ES-I3 (cell line): ENCODE measurements around the gene BLOC1S1.

ENCODE experiments used
- H3K36me3 ChIP-seq: 2 replicates; pipeline ENCODE4 v1.6.1; 2013; ENCODE audit warnings: mild to moderate bottlenecking, low read length, control low read depth, moderate library complexity; ENCODE audit not compliant: insufficient read depth
- H3K4me1 ChIP-seq: 2 replicates; pipeline ENCODE4 v1.6.1; 2013; ENCODE audit warnings: mild to moderate bottlenecking, control low read depth, low read length; ENCODE audit not compliant: insufficient read depth
- H3K9ac ChIP-seq: 2 replicates; pipeline ENCODE4 v1.6.1; 2013; ENCODE audit warnings: low read depth, mild to moderate bottlenecking, low read length, moderate library complexity
- H3K9me3 ChIP-seq: 2 replicates; pipeline ENCODE4 v1.6.1; 2013; ENCODE audit warnings: mild to moderate bottlenecking, low read length, moderate library complexity; ENCODE audit not compliant: control insufficient read depth, insufficient read depth

The BLOC1S1 gene

GRCh38 chr12:55722948-55723347, 7.1 kb downstream of the BLOC1S1 start:
- Histone ChIP-seq H3K9ac (no peak overlapping the region), H3K36me3 (0 out of 2 replicates have a peak, but pooled peaks cover 5% of the 10 kb centered on the region), H3K4me1 (peaks cover 21% of the 10 kb centered on the region), H3K9me3 (no peaks in the 10 kb centered on the region)

- Histone ChIP-seq H3K4me1 (peaks cover 16% of the 10 kb centered on the region), H3K9me3 (no peaks in the 10 kb centered on the region), H3K9ac (no peak overlapping the region), H3K36me3 (0 out of 2 replicates have a peak, but pooled peaks cover 5% of the 10 kb centered on the region)
Observed at GRCh38 chr12:55723516-55724225, 7.8 kb downstream of the BLOC1S1 start.

- H3K4me1 ChIP-seq: peaks cover 9% of the 10 kb centered on the region
- no peak overlapping the region for H3K9ac ChIP-seq
- H3K36me3 ChIP-seq: 0 out of 2 replicates have a peak, but pooled peaks cover 5% of the 10 kb centered on the region
Observed at GRCh38 chr12:55724226-55724939, 8.5 kb downstream of the BLOC1S1 start.

GRCh38 chr12:55724940-55725309, 9.1 kb downstream of the BLOC1S1 start:
- Histone ChIP-seq H3K4me1 (peaks cover 4% of the 10 kb centered on the region; the same call in 1 of the 2 replicates), H3K9me3 (no peaks in the 10 kb centered on the region), H3K9ac (no peak overlapping the region), H3K36me3 (0 out of 2 replicates have a peak, but pooled peaks cover 5% of the 10 kb centered on the region)

More at GRCh38 chr12:55724226-55724939, 8.5 kb downstream of the BLOC1S1 start:
- no peaks in the 10 kb centered on the region for H3K9me3 ChIP-seq

GRCh38 chr12:55725556-55725955, 9.7 kb downstream of the BLOC1S1 start:
- no peaks in the 10 kb centered on the region for H3K9me3 ChIP-seq
- H3K9ac ChIP-seq: no peak overlapping the region
- H3K4me1 ChIP-seq: peaks cover 6% of the 10 kb centered on the region
- 0 out of 2 replicates have a peak, but pooled peaks cover 5% of the 10 kb centered on the region for H3K36me3 ChIP-seq

GRCh38 chr12:55726971-55727370, 11.1 kb downstream of the BLOC1S1 start:
- H3K36me3 ChIP-seq: 0 out of 2 replicates have a peak, but pooled peaks cover 5% of the 10 kb centered on the region
- H3K9ac ChIP-seq: peak overlapping the region; percentile 66; the same call in 1 of the 2 replicates
- peaks cover 5% of the 10 kb centered on the region for H3K4me1 ChIP-seq
- no peaks in the 10 kb centered on the region for H3K9me3 ChIP-seq

GRCh38 chr12:55727643-55728185, 11.9 kb downstream of the BLOC1S1 start:
- H3K36me3 ChIP-seq: 0 out of 2 replicates have a peak, but pooled peaks cover 5% of the 10 kb centered on the region
- peak overlapping the region; percentile 66 for H3K9ac ChIP-seq
- peaks cover 5% of the 10 kb centered on the region for H3K4me1 ChIP-seq
- no peaks in the 10 kb centered on the region for H3K9me3 ChIP-seq

- Histone ChIP-seq H3K9ac (peak overlapping the region; percentile 66), H3K9me3 (no peaks in the 10 kb centered on the region), H3K4me1 (peaks cover 5% of the 10 kb centered on the region), H3K36me3 (0 out of 2 replicates have a peak, but pooled peaks cover 5% of the 10 kb centered on the region)
Observed at GRCh38 chr12:55728186-55728938, 12.5 kb downstream of the BLOC1S1 start.

GRCh38 chr12:55728939-55729818, 13.3 kb downstream of the BLOC1S1 start, which contains the start of gene CD63:
TSS of gene CD63 (minus strand) at chr12:55729009. CDS start at chr12:55728341, 668 bp downstream.
- H3K9ac ChIP-seq: peak within 1 kb of the TSS; percentile 66
- peaks cover 5% of the 10 kb centered on the region for H3K4me1 ChIP-seq
- H3K36me3 ChIP-seq: 0 out of 2 replicates have a peak, but pooled peaks cover 5% of the 10 kb centered on the region
- H3K9me3 ChIP-seq: no peaks in the 10 kb centered on the region

GRCh38 chr12:55729819-55730818, 14.3 kb downstream of the BLOC1S1 start:
- H3K9me3 ChIP-seq: no peaks in the 10 kb centered on the region
- H3K4me1 ChIP-seq: peaks cover 5% of the 10 kb centered on the region
- H3K9ac ChIP-seq: peak overlapping the region; percentile 66
- H3K36me3 ChIP-seq: 0 out of 2 replicates have a peak, but pooled peaks cover under 1% of the 10 kb centered on the region

- Histone ChIP-seq H3K9me3 (no peaks in the 10 kb centered on the region), H3K36me3 (no peaks in the 10 kb centered on the region), H3K4me1 (peaks cover 8% of the 10 kb centered on the region), H3K9ac (no peak overlapping the region)
Observed at GRCh38 chr12:55732288-55732687, 16.4 kb downstream of the BLOC1S1 start.

GRCh38 chr12:55733021-55733555, 17.2 kb downstream of the BLOC1S1 start:
- Histone ChIP-seq H3K36me3 (no peaks in the 10 kb centered on the region), H3K9ac (no peak overlapping the region), H3K4me1 (peaks cover 8% of the 10 kb centered on the region), H3K9me3 (no peaks in the 10 kb centered on the region)
